HCT116 (cell line): ENCODE data around the gene OR2S2. TPM values are rescaled to one million over a fixed set of nuclear protein-coding genes. Genes with fewer than 3 reads are reported as not detected.

Experiments
- ATAC-seq: fragments of 200-7000 bp; cut with Tn5 transposase; 2 replicates; pipeline ENCODE4 v1.9.1; 2020; ENCODE audit warnings: mild to moderate bottlenecking, moderate library complexity
- BruUV-seq: library from RNA; stranded (reverse); fragments of 400-500 nt; replicated peaks from 2 replicates; lab custom pipeline; 2021; lab: Mats Ljungman, UMichigan
- CTCF ChIA-PET: fragments of 300-600 bp; sonication (Branson Sonifier 250); formaldehyde crosslinking; loops from one replicate; lab custom pipeline; 2021; ENCODE audit warnings: antibody characterized with exemption; lab: Charles Lee
- POLR2A ChIA-PET: fragments of 300-600, 350-600 bp; sonication (Branson Sonifier 250); formaldehyde crosslinking; loops from one replicate; lab custom pipeline; 2021; ENCODE audit warnings: antibody characterized with exemption; lab: Charles Lee
- RAD21 ChIA-PET, 2 experiments: fragments of 300-600 bp; sonication (Branson Sonifier 250); formaldehyde crosslinking; loops; one replicate each; lab custom pipeline; 2023; ENCODE audit warnings: low total read pairs in 2 of 2; ENCODE audit not compliant: uncharacterized antibody in 2 of 2, unreplicated experiment in 2 of 2, low non-redundant PET in 1 of 2; lab: Charles Lee
- DNase-seq: peaks from one replicate; pipeline ENCODE4 v3.0.0-alpha.2; 2010; ENCODE audit warnings: low read depth, low spot score
- H2AFZ ChIP-seq: fragments of 200-600 bp; shearing (Covaris generic), sonication (generic); 2 replicates; pipeline ENCODE4 v1.6.1; 2017; ENCODE audit warnings: low read depth, mixed run types, mixed read lengths, antibody characterized with exemption, low read length; ENCODE audit not compliant: poor library complexity, severe bottlenecking
- H3K27ac ChIP-seq: 2 replicates; pipeline ENCODE4 v1.5.1; 2012; ENCODE audit warnings: low read depth, low read length
- H3K27me3 ChIP-seq: fragments of 200-600 bp; sonication (generic); 2 replicates; pipeline ENCODE4 v1.6.1; 2016; ENCODE audit warnings: mixed run types, low read length, mixed read lengths; ENCODE audit not compliant: insufficient read depth
- H3K36me3 ChIP-seq, 2 experiments: fragments of 200-500 bp in 1 of 2; fragments of 200-600 bp in 1 of 2; sonication (Bioruptor generic) in 1 of 2; sonication (generic) in 1 of 2; 2 replicates each; pipeline versions ENCODE4 v1.5.1 to v1.6.1; 2014 to 2016; ENCODE audit warnings: low read length in 2 of 2, inconsistent platforms in 1 of 2, mixed read lengths in 1 of 2, mixed run types in 1 of 2; ENCODE audit not compliant: insufficient read depth in 2 of 2, control insufficient read depth in 1 of 2
- H3K4me1 ChIP-seq, 2 experiments: fragments of 200-600 bp in 1 of 2; sonication (generic) in 1 of 2; 2 replicates each; pipeline versions ENCODE4 v1.5.1 to v1.6.1; 2012 to 2017; ENCODE audit warnings: low read length in 2 of 2, inconsistent platforms in 1 of 2, mild to moderate bottlenecking in 1 of 2, mixed read lengths in 1 of 2, mixed run types in 1 of 2, moderate library complexity in 1 of 2; ENCODE audit not compliant: insufficient read depth in 2 of 2, control insufficient read depth in 1 of 2
- H3K4me2 ChIP-seq: fragments of 200-600 bp; sonication (generic); 2 replicates; pipeline ENCODE4 v1.6.1; 2017; ENCODE audit warnings: mixed run types, low read length, mixed read lengths
- H3K4me3 ChIP-seq, 2 experiments: fragments of 200-600 bp in 1 of 2; sonication (generic) in 1 of 2; replicated peaks in 1 of 2; 2 replicates each; pipeline ENCODE4 v1.5.1; 2011 to 2016; ENCODE audit warnings: low read length in 2 of 2, control low read depth in 1 of 2, low read depth in 1 of 2, mild to moderate bottlenecking in 1 of 2, mixed read lengths in 1 of 2, mixed run types in 1 of 2
- H3K79me2 ChIP-seq: fragments of 200-600 bp; sonication (generic); 2 replicates; pipeline ENCODE4 v1.6.1; 2017; ENCODE audit warnings: mild to moderate bottlenecking, mixed run types, low read length, moderate library complexity, mixed read lengths; ENCODE audit not compliant: insufficient read depth
- H3K9ac ChIP-seq: fragments of 200-600 bp; sonication (generic); 2 replicates; pipeline ENCODE4 v1.6.1; 2016; ENCODE audit warnings: low read length, mixed read lengths
- H3K9me2 ChIP-seq: fragments of 200-600 bp; sonication (generic), shearing (Covaris generic); 2 replicates; pipeline ENCODE4 v1.6.1; 2017; ENCODE audit warnings: mixed run types, mild to moderate bottlenecking, moderate library complexity; ENCODE audit not compliant: insufficient read depth
- H3K9me3 ChIP-seq, 2 experiments: fragments of 200-500 bp in 1 of 2; fragments of 200-600 bp in 1 of 2; sonication (Bioruptor generic) in 1 of 2; sonication (generic) in 1 of 2; 2 replicates each; pipeline ENCODE4 v1.6.1; 2014 to 2017; ENCODE audit warnings: low read length in 2 of 2, mixed read lengths in 2 of 2, inconsistent platforms in 1 of 2, low read depth in 1 of 2, mild to moderate bottlenecking in 1 of 2, mixed run types in 1 of 2, moderate library complexity in 1 of 2; ENCODE audit not compliant: control insufficient read depth in 1 of 2, insufficient read depth in 1 of 2
- H4K20me1 ChIP-seq: fragments of 200-600 bp; sonication (generic), shearing (Covaris generic); 2 replicates; pipeline ENCODE4 v1.6.1; 2017; ENCODE audit warnings: mixed run types, mild to moderate bottlenecking, moderate library complexity; ENCODE audit not compliant: insufficient read depth
- CBX3 ChIP-seq: IDR thresholded peaks from 2 replicates; pipeline ENCODE4 v1.6.1; 2012; ENCODE audit warnings: low read depth
- CEBPB ChIP-seq: IDR thresholded peaks from 2 replicates; pipeline ENCODE4 v1.6.1; 2012; ENCODE audit warnings: low read depth
- ELF1 ChIP-seq: IDR thresholded peaks from 2 replicates; pipeline ENCODE4 v1.6.1; 2012; ENCODE audit warnings: low read depth, borderline replicate concordance
- EZH2 ChIP-seq: fragments of 200-600 bp; sonication (generic); IDR thresholded peaks from 2 replicates; pipeline ENCODE4 v1.6.1; 2017; ENCODE audit warnings: antibody characterized with exemption, mixed run types
- EZH2phosphoT487 ChIP-seq: fragments of 200-600 bp; IDR thresholded peaks from 2 replicates; pipeline ENCODE4 v1.6.1; 2018; ENCODE audit warnings: antibody characterized with exemption, borderline replicate concordance
- POLR2A ChIP-seq: IDR thresholded peaks from 2 replicates; pipeline ENCODE4 v1.7.0; 2011; ENCODE audit warnings: borderline replicate concordance; ENCODE audit not compliant: insufficient read depth, insufficient read length; ENCODE audit errors: extremely low read depth
- POLR2AphosphoS5 ChIP-seq: IDR thresholded peaks from 2 replicates; pipeline ENCODE4 v1.6.1; 2011; ENCODE audit warnings: mild to moderate bottlenecking, low read depth, low read length, moderate library complexity
- SRF ChIP-seq: IDR thresholded peaks from 2 replicates; pipeline ENCODE4 v1.6.1; 2012; ENCODE audit warnings: low read depth
- TCF7L2 ChIP-seq: IDR thresholded peaks from 2 replicates; pipeline ENCODE4 v1.7.0; 2011; ENCODE audit warnings: borderline replicate concordance, inconsistent platforms; ENCODE audit not compliant: insufficient read depth, insufficient read length; ENCODE audit errors: extremely low read depth
- YY1 ChIP-seq: IDR thresholded peaks from 2 replicates; pipeline ENCODE4 v1.6.1; 2011; ENCODE audit warnings: low read length, low read depth, moderate library complexity, mild to moderate bottlenecking; ENCODE audit not compliant: insufficient replicate concordance; ENCODE audit errors: extremely low read depth
- ZFX ChIP-seq: fragments of 450-650 bp; IDR thresholded peaks from 2 replicates; pipeline ENCODE4 v1.6.1; 2017
- ZNF274 ChIP-seq: fragments of 200-500 bp; sonication (Bioruptor generic); IDR thresholded peaks from 2 replicates; pipeline ENCODE4 v1.6.1; 2014; ENCODE audit warnings: mild to moderate bottlenecking, low read depth, low read length, inconsistent platforms
- intact Hi-C: fragments of 100-400 bp; cut with micrococcal nuclease; formaldehyde crosslinking; loops from 2 replicates; pipeline ENCODE4 v1.10.0; 2022
- total RNA-seq: library from RNA; stranded (reverse); gene quantifications from one replicate; pipeline ENCODE4 v1.2.1, GENCODE V29; 2021; ENCODE audit not compliant: unreplicated experiment
- TF ChIP-seq, protein P1 (sequence below): IDR thresholded peaks from 2 replicates; pipeline ENCODE4 v1.6.1; 2011; ENCODE audit warnings: mild to moderate bottlenecking, low read length, moderate library complexity; ENCODE audit not compliant: insufficient replicate concordance; ENCODE audit errors: extremely low read depth
- TF ChIP-seq, protein P2 (sequence below): IDR thresholded peaks from 2 replicates; pipeline ENCODE4 v1.6.1; 2012
- TF ChIP-seq, protein P3 (sequence below), 3 experiments: fragments of 200-600 bp in 1 of 3; sonication (generic) in 1 of 3; IDR thresholded peaks in 2 of 3; conservative IDR thresholded peaks in 1 of 3; 2 replicates each; pipeline ENCODE4 v1.5.1; 2012 to 2017; ENCODE audit warnings: low read depth in 2 of 3, low read length in 2 of 3, antibody characterized with exemption in 1 of 3, borderline replicate concordance in 1 of 3, control low read depth in 1 of 3, mild to moderate bottlenecking in 1 of 3, mixed read lengths in 1 of 3, mixed run types in 1 of 3, moderate library complexity in 1 of 3; ENCODE audit not compliant: insufficient read depth in 1 of 3

The OR2S2 gene
- total RNA-seq, 1 experiment from 2014 or later: not detected

DNA sequence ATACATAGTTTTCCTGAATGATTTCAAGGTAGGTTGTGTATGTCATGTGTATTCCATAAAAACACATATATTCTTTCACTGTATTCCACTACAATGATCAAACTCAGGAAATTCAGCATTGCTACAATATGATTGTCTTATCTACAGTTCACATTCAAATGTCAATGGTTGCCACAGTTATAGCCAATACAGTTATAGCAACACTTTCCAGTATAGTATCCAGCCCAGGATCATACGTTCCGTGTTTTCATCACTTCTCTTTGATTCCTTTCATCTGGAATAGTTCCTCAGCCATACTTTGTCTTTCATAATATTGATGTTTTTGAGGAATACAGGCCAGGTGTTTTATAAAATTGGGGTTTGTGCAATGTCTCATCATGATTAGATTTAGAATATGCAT, 9.5 kb downstream of the OR2S2 start:
- no peak for ATAC-seq
- Histone ChIP-seq H3K9me2 (no peaks in the 10 kb centered on the region), H3K79me2 (no peaks in the 10 kb centered on the region), H3K4me1 (peaks cover 9 to 35% of the 10 kb centered on the region in 2 experiments), H3K9me3 (no peaks in the 10 kb centered on the region), H2AFZ (peak overlapping the region; percentile 97), H3K36me3 (no peaks in the 10 kb centered on the region), H4K20me1 (no peaks in the 10 kb centered on the region), H3K27ac (no peak overlapping the region), H3K4me3 (no peak overlapping the region), H3K9ac (no peak overlapping the region), H3K4me2 (peak overlapping the region; percentile 53), H3K27me3 (no peaks in the 10 kb centered on the region)
- DNase-seq: no peak
- intact Hi-C loops: no loop called here
- ChIA-PET RAD21 (no interaction called here), CTCF (no interaction called here), POLR2A (no interaction called here)
- TF ChIP-seq POLR2AphosphoS5: no peak
- BruUV-seq: no TSS peak

DNA sequence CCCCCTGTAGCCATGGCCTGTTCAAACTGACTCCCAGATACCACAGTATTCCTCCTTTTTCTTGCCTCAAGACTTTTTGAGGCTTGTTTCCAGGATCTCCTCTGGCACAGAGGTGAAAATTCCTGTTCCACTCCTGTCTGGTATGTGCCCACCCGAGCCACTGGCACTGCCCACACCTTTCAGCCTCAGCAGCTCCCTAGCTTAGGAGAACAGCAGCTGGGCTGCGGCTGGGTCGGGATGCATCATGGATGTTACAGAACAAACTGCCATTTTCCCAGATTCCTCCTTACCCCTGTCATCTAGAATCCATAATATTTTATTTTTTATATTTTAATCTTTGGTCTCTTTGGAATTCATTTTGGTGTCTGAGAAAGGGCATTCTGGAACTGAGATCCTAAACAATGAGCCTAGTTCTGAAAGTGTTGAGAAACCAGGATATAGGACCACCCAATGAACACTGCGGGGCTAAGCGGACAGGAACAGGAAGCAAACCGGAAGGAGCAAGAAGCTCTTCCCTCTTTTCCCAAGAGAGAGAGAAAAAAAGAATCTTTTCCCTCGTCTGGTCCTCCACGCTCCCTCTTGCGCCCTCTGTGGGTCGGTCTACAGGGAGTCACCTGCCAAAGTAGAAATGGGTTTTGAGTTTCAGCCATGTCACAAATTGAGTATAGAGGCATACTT, 12.5 kb downstream of the OR2S2 start:
- ChIA-PET CTCF (interaction anchor here (0.6 to 3.1 kb wide), 19 partner anchors 9 to 155 kb away, joined by 3 to 32 read pairs (median 5); partner anchors contain the start of genes FAM221B, OR2S2 and TMEM8B), POLR2A (interaction anchor here (0.9 to 1.8 kb wide), 4 partner anchors 9 to 820 kb away, joined by 3 to 4 read pairs (median 3); no protein-coding TSS in a partner anchor), RAD21 (interaction anchor here in 1 of 2 experiments (2.0 kb wide), 1 partner anchor 34 kb away, joined by 6 read pairs; no protein-coding TSS in a partner anchor)
- Histone ChIP-seq H3K9me3 (no peaks in the 10 kb centered on the region), H3K27me3 (no peaks in the 10 kb centered on the region), H3K4me3 (peak overlapping the region; percentile 54 to 61), H2AFZ (peak overlapping the region; percentile 62), H3K36me3 (no peaks in the 10 kb centered on the region), H3K4me2 (peak overlapping the region; percentile 81), H3K9ac (peak overlapping the region; percentile 36), H4K20me1 (no peaks in the 10 kb centered on the region), H3K27ac (peak overlapping the region; percentile 0; the same call in 1 of the 2 replicates), H3K9me2 (no peaks in the 10 kb centered on the region), H3K79me2 (no peaks in the 10 kb centered on the region), H3K4me1 (peaks cover 9 to 27% of the 10 kb centered on the region in 2 experiments; a peak in 3 of 4 replicates)
- peak; percentile 81 for DNase-seq
- intact Hi-C loops: no loop called here
- peak; percentile 89 for ATAC-seq
- TSS peak; percentile 98 for BruUV-seq
- TF ChIP-seq EZH2 (no peak), CEBPB (no peak), POLR2A (peak; percentile 20), EZH2phosphoT487 (no peak), ZFX (no peak), SRF (no peak), ZNF274 (no peak), CBX3 (peak; percentile 87), ELF1 (peak; percentile 84), YY1 (peak; percentile 84), TCF7L2 (no peak)
- TF ChIP-seq, protein P1, sequence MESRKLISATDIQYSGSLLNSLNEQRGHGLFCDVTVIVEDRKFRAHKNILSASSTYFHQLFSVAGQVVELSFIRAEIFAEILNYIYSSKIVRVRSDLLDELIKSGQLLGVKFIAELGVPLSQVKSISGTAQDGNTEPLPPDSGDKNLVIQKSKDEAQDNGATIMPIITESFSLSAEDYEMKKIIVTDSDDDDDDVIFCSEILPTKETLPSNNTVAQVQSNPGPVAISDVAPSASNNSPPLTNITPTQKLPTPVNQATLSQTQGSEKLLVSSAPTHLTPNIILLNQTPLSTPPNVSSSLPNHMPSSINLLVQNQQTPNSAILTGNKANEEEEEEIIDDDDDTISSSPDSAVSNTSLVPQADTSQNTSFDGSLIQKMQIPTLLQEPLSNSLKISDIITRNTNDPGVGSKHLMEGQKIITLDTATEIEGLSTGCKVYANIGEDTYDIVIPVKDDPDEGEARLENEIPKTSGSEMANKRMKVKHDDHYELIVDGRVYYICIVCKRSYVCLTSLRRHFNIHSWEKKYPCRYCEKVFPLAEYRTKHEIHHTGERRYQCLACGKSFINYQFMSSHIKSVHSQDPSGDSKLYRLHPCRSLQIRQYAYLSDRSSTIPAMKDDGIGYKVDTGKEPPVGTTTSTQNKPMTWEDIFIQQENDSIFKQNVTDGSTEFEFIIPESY: no peak
- TF ChIP-seq, protein P2, sequence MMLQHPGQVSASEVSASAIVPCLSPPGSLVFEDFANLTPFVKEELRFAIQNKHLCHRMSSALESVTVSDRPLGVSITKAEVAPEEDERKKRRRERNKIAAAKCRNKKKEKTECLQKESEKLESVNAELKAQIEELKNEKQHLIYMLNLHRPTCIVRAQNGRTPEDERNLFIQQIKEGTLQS: no peak
- TF ChIP-seq, protein P3, sequence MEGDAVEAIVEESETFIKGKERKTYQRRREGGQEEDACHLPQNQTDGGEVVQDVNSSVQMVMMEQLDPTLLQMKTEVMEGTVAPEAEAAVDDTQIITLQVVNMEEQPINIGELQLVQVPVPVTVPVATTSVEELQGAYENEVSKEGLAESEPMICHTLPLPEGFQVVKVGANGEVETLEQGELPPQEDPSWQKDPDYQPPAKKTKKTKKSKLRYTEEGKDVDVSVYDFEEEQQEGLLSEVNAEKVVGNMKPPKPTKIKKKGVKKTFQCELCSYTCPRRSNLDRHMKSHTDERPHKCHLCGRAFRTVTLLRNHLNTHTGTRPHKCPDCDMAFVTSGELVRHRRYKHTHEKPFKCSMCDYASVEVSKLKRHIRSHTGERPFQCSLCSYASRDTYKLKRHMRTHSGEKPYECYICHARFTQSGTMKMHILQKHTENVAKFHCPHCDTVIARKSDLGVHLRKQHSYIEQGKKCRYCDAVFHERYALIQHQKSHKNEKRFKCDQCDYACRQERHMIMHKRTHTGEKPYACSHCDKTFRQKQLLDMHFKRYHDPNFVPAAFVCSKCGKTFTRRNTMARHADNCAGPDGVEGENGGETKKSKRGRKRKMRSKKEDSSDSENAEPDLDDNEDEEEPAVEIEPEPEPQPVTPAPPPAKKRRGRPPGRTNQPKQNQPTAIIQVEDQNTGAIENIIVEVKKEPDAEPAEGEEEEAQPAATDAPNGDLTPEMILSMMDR (IDR thresholded peaks at IDR 0.05 in 2 of 3, conservative IDR thresholded peaks at IDR 0.05 in 1 of 3; ENCODE audit: borderline replicate concordance in 1 of 3, insufficient read depth in 1 of 3, low read depth in 2 of 3, low read length in 2 of 3): peak; percentile 84 to 96 (median 88)
